ENCODE results near the gene SERPINB12. TPM values are rescaled to one million over a fixed set of nuclear protein-coding genes. Genes with fewer than 3 reads are reported as not detected.

The SERPINB12 gene
- total and polyA plus RNA-seq, 3 experiments from 2014 or later, result not detected

DNA sequence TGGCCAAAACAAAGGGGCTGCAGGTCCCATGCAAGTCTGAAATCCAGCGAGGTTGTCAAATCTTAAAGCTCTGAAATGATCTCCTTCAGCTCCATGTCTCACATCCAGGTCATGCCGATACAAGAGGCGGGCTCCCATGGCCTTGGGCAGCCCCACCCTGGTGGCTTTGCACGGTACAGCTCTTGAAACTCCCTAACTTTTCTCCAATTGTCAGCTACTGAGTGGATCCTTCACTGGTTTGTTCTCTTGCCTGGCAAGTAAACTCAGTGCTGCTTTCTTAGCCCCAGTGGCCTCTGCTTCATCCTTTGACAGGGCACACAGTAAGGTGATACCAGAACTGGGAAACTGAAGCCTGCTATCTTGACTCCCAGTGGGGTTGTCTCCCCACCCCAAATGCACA lies 71.3 kb downstream of the SERPINB12 start:
- Mint-ChIP-seq H3K27ac (no peak overlapping the region), H3K36me3 (no peaks in the 10 kb centered on the region), H3K9me3 (peaks cover 0 to 1% (median 0%) of the 10 kb centered on the region in 5 donors), H3K4me1 (no peaks in the 10 kb centered on the region), H3K4me3 (no peak overlapping the region), H3K27me3 (peaks cover 5 to 11% of the 10 kb centered on the region in 2 donors)
- Histone ChIP-seq H3K27ac (ENCODE audit: low read depth, low read length) (no peak overlapping the region), H3K4me1 (ENCODE audit: insufficient read depth, low read length) (no peaks in the 10 kb centered on the region), H3K9me3 (ENCODE audit: low read length) (no peaks in the 10 kb centered on the region), H3K36me3 (ENCODE audit: insufficient read depth, low read length) (no peaks in the 10 kb centered on the region), H3K27me3 (ENCODE audit: insufficient read depth, low read length, poor library complexity, severe bottlenecking) (no peaks in the 10 kb centered on the region), H3K4me3 (ENCODE audit: low read length) (no peak overlapping the region)
- POLR2A ChIA-PET, result no interaction called here
- no peak for DNase-seq
- CTCF ChIA-PET, result no interaction called here

DNA sequence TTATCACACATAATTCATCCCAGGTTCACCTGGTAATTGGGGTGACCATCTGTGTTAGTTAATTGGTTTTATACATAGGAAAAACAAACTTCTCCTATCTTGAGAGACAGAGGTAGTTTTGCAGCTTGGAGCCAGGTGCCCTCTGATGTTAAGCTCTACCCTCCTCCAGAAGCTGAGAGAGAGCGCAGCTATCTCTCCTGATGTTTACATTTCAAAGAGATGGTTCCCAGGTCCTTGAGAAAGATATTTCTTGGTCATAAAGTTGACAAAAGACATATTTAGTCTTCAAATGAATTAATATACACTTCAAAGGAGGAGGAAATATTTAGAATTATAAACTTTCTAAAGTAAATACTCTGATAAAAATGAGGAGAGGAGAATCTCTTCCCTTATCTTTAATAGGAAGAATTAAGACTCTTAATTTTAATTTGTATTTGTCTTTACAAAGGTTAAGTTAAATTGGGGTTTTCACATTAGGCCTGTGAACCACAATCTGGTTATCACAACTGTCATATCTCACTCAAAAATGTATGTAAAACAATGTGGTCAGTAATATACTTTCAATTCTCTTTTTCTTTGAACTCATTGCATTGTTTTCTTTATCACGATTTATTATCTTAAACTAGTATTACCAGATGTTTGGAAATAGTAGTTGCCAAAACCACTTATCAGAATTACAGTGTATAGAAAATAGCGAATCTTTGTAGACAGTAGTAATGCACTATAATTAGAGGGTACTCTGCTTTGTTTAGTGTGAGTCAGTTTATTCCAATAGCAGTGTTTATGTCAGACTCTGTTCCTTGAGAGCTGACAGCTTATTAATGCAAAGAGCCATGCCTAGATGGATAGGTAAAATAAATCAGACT lies 75.1 kb downstream of the SERPINB12 start:
- no peak overlapping the region for H3K27ac ChIP-seq (ENCODE audit: low read depth, low read length)
- Mint-ChIP-seq H3K4me3 (no peak overlapping the region), H3K4me1 (no peaks in the 10 kb centered on the region), H3K36me3 (no peaks in the 10 kb centered on the region), H3K27ac (no peak overlapping the region), H3K9me3 (peaks cover 0 to 5% (median 1%) of the 10 kb centered on the region in 5 donors), H3K27me3 (peaks cover 4 to 11% of the 10 kb centered on the region in 2 donors)
- ChIA-PET CTCF (no interaction called here), POLR2A (no interaction called here)
- H3K4me1 ChIP-seq (ENCODE audit: insufficient read depth, low read length), result no peaks in the 10 kb centered on the region
- H3K4me3 ChIP-seq (ENCODE audit: low read length), result no peak overlapping the region
- no peaks in the 10 kb centered on the region for H3K36me3 ChIP-seq (ENCODE audit: insufficient read depth, low read length)
- no peak for DNase-seq
- no peaks in the 10 kb centered on the region for H3K9me3 ChIP-seq (ENCODE audit: low read length)
- no peaks in the 10 kb centered on the region for H3K27me3 ChIP-seq (ENCODE audit: insufficient read depth, low read length, poor library complexity, severe bottlenecking)

DNA sequence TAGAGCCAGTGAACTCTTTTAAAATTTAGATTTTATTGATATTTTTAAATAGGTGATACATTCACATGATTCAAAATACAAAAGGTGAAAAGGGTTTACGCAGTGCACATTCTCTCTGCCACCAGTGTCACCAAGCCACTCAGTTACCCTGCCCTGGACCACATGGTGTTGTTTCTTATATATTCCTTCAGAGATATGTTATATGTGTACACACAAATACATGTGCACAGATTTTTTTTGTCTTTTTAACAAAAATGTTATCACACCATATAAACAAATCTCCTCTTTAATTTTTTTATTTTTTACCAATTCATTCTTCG lies 75.7 kb downstream of the SERPINB12 start:
- no peaks in the 10 kb centered on the region for H3K36me3 ChIP-seq (ENCODE audit: insufficient read depth, low read length)
- no peaks in the 10 kb centered on the region for H3K36me3 Mint-ChIP-seq
- no peaks in the 10 kb centered on the region for H3K4me1 Mint-ChIP-seq
- H3K27me3 Mint-ChIP-seq, result peaks cover 2 to 7% of the 10 kb centered on the region in 2 donors
- no peak overlapping the region for H3K27ac ChIP-seq (ENCODE audit: low read depth, low read length)
- no peak for DNase-seq
- H3K4me3 Mint-ChIP-seq, result no peak overlapping the region
- CTCF ChIA-PET, result no interaction called here
- H3K4me3 ChIP-seq (ENCODE audit: low read length), result no peak overlapping the region
- no peaks in the 10 kb centered on the region for H3K4me1 ChIP-seq (ENCODE audit: insufficient read depth, low read length)
- no peaks in the 10 kb centered on the region for H3K27me3 ChIP-seq (ENCODE audit: insufficient read depth, low read length, poor library complexity, severe bottlenecking)
- no peak overlapping the region for H3K27ac Mint-ChIP-seq
- H3K9me3 Mint-ChIP-seq, result peaks cover 0 to 5% (median 3%) of the 10 kb centered on the region in 5 donors
- POLR2A ChIA-PET, result no interaction called here
- H3K9me3 ChIP-seq (ENCODE audit: low read length), result no peaks in the 10 kb centered on the region

Other genes starting within 250 kb of the SERPINB12 start
- 10 to 100 TPM; 58.9 to 60.5 TPM for gene BCL2, start 222.6 kb upstream of the SERPINB12 start, total RNA-seq
- gene BCL2, start 222.6 kb upstream of the SERPINB12 start, polyA plus RNA-seq, result 29.8 TPM
- 10 to 100 TPM; 52.1 to 55.3 TPM for gene KDSR, start 175.2 kb upstream of the SERPINB12 start, total RNA-seq
- gene KDSR, start 175.2 kb upstream of the SERPINB12 start, polyA plus RNA-seq, result 103 TPM
- 10 to 100 TPM; 60.8 to 61.9 TPM for gene VPS4B, start 119.9 kb upstream of the SERPINB12 start, total RNA-seq
- gene VPS4B, start 119.9 kb upstream of the SERPINB12 start, polyA plus RNA-seq, result 74.5 TPM
- not detected for gene SERPINB5, start 65.4 kb upstream of the SERPINB12 start, total RNA-seq
- gene SERPINB5, start 65.4 kb upstream of the SERPINB12 start, polyA plus RNA-seq, result not detected
- gene SERPINB13, start 45.0 kb downstream of the SERPINB12 start, total RNA-seq, result not detected
- gene SERPINB13, start 45.0 kb downstream of the SERPINB12 start, polyA plus RNA-seq, result not detected
- gene SERPINB4, start 101.9 kb downstream of the SERPINB12 start, total RNA-seq, result not detected
- gene SERPINB4, start 101.9 kb downstream of the SERPINB12 start, polyA plus RNA-seq, result not detected
- gene SERPINB3, start 119.5 kb downstream of the SERPINB12 start, total RNA-seq, result not detected
- gene SERPINB3, start 119.5 kb downstream of the SERPINB12 start, polyA plus RNA-seq, result not detected
- not detected for gene SERPINB11, start 160.6 kb downstream of the SERPINB12 start, total RNA-seq
- gene SERPINB11, start 160.6 kb downstream of the SERPINB12 start, polyA plus RNA-seq, result not detected
- gene SERPINB7, start 233.0 kb downstream of the SERPINB12 start, total RNA-seq, result not detected
- gene SERPINB7, start 233.0 kb downstream of the SERPINB12 start, polyA plus RNA-seq, result not detected